Activated naive CD4-positive, alpha-beta T cell treated with anti-CD3 and anti-CD28 coated beads, Interleukin-2, amount 50 U/mL, for 16 hours (primary cell): ENCODE data around the gene OSMR.
"Not testable (repeated sequence)": the region's sequence is repeated elsewhere in the genome, so short reads cannot be mapped to it uniquely, and the experiment has no call there.

Experiments
- DNase-seq: peaks from one replicate; pipeline ENCODE4 v3.0.0-alpha.2; 2020

The OSMR gene

GRCh38 chr5:38831909-38832308 lies 13.9 kb upstream of the OSMR start:
- DNase-seq: no peak

GRCh38 chr5:38832810-38833209 lies 13.0 kb upstream of the OSMR start:
- DNase-seq: no peak

- DNase-seq: no peak
These were observed 9.9 kb upstream of the OSMR start for GRCh38 chr5:38835887-38836286.

GRCh38 chr5:38837416-38837815 lies 8.4 kb upstream of the OSMR start:
- no peak for DNase-seq

GRCh38 chr5:38837932-38838331 lies 7.9 kb upstream of the OSMR start:
- no peak for DNase-seq

- DNase-seq: no peak
These were observed 2.1 kb upstream of the OSMR start for GRCh38 chr5:38843665-38844064.

- DNase-seq: no peak
These were observed 683 bp downstream of the OSMR start for GRCh38 chr5:38846379-38847011.

- no peak for DNase-seq
These were observed 1.9 kb downstream of the OSMR start for GRCh38 chr5:38847559-38848347.

GRCh38 chr5:38848637-38849036 lies 2.8 kb downstream of the OSMR start:
- no peak for DNase-seq

GRCh38 chr5:38851640-38852039 lies 5.8 kb downstream of the OSMR start:
- not testable (repeated sequence) for DNase-seq

- DNase-seq: no peak
These were observed 8.1 kb downstream of the OSMR start for GRCh38 chr5:38853753-38854470.

- DNase-seq: no peak
These were observed 9.1 kb downstream of the OSMR start for GRCh38 chr5:38854907-38855306.

GRCh38 chr5:38856660-38857059 lies 10.8 kb downstream of the OSMR start:
- DNase-seq: no peak

- no peak for DNase-seq
These were observed 13.0 kb downstream of the OSMR start for GRCh38 chr5:38858839-38859238.

GRCh38 chr5:38861986-38862770 lies 16.4 kb downstream of the OSMR start:
- DNase-seq: not testable (repeated sequence)

- no peak for DNase-seq
These were observed 20.7 kb downstream of the OSMR start for GRCh38 chr5:38866362-38867031.

- no peak for DNase-seq
These were observed 21.2 kb downstream of the OSMR start for GRCh38 chr5:38867032-38867398.

GRCh38 chr5:38867416-38867815 lies 21.6 kb downstream of the OSMR start:
- no peak for DNase-seq

GRCh38 chr5:38870595-38870994 lies 24.8 kb downstream of the OSMR start:
- no peak for DNase-seq

- DNase-seq: no peak
These were observed 25.3 kb downstream of the OSMR start for GRCh38 chr5:38871058-38871605.

- no peak for DNase-seq
These were observed 26.2 kb downstream of the OSMR start for GRCh38 chr5:38871790-38872551.

GRCh38 chr5:38872826-38873225 lies 27.0 kb downstream of the OSMR start:
- no peak for DNase-seq
